GM12872 (cell line): ENCODE data around the gene FLYWCH1.

Experiments
- TF ChIP-seq, protein P1 (sequence below): IDR thresholded peaks from 3 replicates; pipeline ENCODE4 v1.5.1; 2011; ENCODE audit warnings: low read depth, mild to moderate bottlenecking, low read length, moderate library complexity; ENCODE audit not compliant: insufficient read depth

The FLYWCH1 gene

GRCh38 chr16:2966808-2967191, 55.1 kb downstream of the FLYWCH1 start:
- TF ChIP-seq, protein P1, sequence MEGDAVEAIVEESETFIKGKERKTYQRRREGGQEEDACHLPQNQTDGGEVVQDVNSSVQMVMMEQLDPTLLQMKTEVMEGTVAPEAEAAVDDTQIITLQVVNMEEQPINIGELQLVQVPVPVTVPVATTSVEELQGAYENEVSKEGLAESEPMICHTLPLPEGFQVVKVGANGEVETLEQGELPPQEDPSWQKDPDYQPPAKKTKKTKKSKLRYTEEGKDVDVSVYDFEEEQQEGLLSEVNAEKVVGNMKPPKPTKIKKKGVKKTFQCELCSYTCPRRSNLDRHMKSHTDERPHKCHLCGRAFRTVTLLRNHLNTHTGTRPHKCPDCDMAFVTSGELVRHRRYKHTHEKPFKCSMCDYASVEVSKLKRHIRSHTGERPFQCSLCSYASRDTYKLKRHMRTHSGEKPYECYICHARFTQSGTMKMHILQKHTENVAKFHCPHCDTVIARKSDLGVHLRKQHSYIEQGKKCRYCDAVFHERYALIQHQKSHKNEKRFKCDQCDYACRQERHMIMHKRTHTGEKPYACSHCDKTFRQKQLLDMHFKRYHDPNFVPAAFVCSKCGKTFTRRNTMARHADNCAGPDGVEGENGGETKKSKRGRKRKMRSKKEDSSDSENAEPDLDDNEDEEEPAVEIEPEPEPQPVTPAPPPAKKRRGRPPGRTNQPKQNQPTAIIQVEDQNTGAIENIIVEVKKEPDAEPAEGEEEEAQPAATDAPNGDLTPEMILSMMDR = no peak

DNA sequence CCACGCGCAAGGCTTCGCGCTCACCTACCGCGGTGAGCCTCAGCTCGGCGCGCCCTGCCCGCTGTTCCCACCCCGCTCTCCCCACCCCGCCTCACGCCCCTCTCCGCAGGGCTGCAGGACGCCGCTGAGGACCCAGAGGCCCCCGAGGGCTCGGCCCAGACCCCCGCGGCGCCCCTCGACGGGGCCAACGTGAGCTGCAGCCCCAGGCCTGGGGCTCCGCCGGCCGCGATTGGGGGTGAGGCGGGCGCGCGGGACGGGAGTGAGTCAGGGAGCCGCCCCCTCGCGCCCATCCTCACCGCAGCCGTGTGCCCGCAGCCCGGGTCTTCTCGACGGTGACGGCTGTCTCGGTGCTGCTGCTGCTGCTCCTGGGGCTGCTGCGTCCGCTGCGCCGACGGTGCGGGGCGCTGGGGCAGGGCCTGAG, 55.5 kb downstream of the FLYWCH1 start:
- TF ChIP-seq, protein P1 = no peak

DNA sequence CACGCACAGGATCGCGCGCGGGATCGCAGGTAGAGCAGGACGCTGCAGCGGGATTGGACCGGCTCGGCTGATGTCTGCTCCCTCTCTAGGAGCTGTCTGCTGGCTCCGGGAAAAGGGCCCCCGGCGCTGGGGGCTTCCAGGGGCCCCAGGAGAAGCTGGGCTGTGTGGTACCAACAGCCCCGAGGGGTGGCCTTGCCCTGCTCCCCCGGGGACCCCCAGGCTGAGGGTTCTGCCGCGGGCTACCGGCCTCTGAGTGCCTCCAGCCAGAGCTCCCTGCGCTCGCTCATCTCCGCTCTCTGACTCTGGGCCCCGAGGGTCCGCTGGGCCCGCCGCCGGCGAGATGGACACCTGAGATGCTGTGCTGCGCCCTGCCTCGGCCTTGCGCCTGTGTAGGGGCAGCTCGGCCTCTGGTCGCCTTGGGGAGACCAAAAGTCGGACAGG, 56.0 kb downstream of the FLYWCH1 start:
- TF ChIP-seq, protein P1 = no peak

GRCh38 chr16:2968368-2968737, 56.6 kb downstream of the FLYWCH1 start:
- TF ChIP-seq, protein P1 = no peak

DNA sequence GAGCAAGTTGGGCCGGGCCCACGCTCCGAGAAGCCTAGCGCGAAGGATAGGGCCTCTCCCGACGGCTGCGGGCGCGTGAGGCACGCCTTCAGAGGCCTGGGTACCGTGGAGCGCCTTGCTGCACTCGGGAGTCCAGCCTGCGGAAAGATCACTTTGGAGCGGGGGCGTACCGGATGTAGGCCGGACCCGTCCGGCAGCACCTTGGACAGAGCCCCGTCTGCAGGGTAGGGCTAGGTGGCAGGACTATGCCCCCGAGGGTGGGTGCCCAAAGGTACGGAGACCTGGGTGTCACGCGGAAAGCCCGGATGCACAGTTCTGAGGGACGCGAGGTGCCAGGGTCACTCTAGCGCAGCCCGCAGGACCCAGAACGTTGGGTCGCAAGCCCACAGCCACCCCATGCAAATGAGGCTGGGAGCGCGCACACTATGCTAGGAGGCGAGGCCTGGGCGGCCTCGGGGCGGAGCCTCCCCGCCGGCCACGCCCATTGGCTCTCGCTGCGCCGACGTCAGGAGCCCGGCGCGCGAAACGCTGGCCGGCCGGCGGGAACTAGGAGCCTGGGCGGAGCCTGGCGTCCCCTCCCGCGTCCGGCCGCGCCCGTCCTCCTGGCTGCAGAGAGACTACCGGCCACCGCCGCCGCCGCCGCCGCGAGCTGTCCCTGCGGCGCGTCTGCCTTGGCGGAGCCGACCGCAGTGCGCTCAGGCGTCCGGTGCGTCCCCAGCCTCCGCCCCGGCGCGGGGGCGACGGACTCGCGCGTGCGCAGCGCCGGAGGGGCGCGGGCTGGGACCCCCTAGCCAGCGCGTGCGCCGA, 57.2 kb downstream of the FLYWCH1 start, which contains the start of gene PAQR4:
PAQR4 (plus strand) TSS at position 611 of the 807 bp plus-strand sequence. CDS start 327 bp downstream, outside the sequence.
- TF ChIP-seq, protein P1 = no peak

DNA sequence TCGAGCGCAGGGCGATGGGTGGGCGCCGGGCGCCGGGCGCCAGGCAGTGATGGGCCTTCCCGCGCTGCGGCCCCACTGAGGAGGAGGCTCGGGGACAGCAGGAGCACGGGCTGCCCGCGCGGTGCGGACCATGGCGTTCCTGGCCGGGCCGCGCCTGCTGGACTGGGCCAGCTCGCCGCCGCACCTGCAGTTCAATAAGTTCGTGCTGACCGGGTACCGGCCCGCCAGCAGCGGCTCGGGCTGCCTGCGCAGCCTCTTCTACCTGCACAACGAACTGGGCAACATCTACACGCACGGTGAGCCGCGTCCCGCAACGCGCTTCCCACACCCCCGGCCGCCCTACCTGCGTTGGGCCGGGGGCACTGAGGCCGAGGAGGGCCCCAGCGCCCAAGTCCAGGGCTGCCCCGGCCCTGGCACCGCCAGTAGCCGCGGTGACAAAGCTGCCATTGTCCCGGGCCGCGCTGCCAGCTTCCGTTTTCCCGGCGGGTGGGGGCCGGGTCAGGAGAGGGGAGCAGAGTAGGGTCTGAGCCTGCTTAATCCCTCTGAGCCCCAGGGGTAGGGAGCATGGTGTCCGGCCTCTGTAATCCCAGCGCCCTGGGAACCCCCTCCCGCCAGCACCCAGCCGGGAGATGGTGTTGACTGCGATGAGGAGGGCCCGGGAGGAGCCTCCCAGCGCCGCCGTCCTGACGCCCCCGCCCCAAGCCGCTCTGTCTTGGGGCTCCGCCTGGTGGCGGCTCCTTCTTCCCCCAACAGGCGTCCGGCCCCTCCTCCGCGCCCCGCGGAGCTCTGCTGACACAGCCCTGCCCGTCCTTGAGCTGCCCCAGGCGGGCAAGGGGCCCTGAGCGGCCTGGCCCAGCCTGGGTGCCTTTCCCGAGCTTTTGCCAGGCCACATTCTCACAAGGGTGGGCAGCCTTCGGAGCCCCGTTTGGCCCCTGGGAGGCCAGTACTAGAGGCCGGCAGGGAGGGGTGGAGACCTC, 58.1 kb downstream of the FLYWCH1 start:
- TF ChIP-seq, protein P1 = peak; percentile 70

DNA sequence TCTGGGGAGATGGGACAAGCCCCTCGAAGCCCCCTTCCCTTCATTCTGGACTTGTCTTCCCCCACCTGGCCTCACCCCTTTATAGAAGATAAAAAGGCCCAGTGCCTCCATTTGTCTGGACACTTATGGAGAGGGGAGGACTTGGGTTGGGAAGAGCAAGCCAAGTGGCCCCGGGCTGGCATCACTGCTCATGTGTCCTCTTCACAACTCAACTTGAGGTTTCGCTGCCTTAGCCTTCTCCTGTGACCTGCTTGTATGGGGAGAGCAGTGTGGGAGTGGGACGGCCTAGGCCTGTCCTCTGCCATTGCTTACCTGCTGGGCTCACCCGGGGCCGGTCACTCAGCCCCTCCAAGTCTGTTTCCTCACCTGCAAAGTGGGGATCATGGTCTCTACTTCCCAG, 58.8 kb downstream of the FLYWCH1 start:
- TF ChIP-seq, protein P1 = no peak
